Stimulated activated CD4-positive, alpha-beta T cell treated with anti-CD3 and anti-CD28 coated beads, TNF-alpha, amount 100 ng/mL, for 24 hours (primary cell): ENCODE results near the gene AAK1.
"Not testable (repeated sequence)": the region's sequence is repeated elsewhere in the genome, so short reads cannot be mapped to it uniquely, and the experiment has no call there.

Experiments
- DNase-seq, 3 experiments: peaks; one replicate each; pipeline ENCODE4 v3.0.0-alpha.2; 2020; ENCODE audit warnings: low read depth in 3 of 3

Gene AAK1

DNA sequence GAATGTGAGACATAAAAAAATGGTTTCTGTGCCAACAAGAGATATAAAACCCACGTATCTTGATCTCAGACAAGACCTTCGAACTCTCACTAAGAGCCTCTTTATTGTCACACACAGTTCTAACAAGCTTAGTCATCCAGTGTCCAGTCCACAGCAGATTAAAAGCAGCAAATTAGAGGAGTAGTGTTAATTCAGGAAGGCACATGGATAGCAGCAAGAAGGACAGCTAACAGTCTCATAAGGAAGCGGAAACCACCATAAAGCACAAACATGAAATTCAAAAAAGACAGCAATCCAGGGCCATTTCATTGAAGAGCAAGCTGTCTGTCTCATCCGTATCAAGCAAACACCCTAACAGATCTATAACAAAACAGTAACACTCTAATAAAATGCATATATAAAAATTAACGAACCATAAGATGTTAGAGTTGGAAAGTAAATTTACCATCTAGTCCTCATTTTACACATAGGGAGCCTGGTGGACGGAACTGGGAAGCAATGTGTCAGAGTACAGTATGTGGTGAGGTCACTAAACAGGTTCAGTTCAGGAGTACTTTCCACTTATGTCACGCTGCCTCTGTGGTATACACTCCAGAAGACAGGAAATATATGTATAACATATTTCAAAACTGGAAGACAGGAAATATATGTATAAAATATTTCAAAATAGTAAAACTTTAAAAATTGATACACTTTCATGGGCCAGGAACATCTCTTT lies 18.3 kb downstream of the AAK1 start:
- DNase-seq: no peak

DNA sequence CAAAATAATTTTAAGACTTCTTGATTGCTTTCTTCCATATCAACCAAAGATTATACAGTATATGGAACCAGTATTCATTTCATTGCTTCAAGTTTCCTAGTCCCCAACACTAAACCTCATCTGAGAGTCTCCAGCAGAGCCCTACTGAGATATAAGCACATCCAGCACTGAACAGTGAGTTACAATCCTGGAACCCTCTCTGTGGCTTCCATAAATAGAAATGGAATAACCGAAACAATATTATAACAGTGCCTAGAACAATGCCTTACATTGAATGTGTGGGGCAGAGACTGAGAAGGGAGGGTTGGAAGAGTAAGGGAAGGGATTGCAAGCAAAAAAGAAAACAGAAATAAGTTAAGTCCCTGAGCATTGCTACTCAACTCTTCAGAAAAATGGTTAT lies 18.9 kb downstream of the AAK1 start:
- DNase-seq: no peak

DNA sequence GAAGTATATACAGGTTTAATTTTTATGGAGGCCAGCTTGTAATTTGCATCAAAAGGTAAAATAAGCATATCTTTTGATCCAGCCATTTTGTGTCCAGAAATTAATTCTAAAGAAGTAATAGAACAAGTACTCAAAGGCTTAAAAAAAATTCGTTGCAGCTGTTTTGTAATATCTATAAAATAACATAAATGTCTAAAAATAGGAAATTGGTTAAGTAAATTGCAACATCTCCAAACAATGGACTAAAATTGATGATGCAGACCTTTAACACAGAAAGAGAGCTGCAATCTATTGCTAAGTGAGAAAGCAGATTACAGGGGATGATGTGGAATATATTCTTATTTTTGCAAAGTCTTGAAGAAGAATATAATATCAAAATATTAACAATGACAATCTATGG lies 19.4 kb downstream of the AAK1 start:
- DNase-seq: no peak

DNA sequence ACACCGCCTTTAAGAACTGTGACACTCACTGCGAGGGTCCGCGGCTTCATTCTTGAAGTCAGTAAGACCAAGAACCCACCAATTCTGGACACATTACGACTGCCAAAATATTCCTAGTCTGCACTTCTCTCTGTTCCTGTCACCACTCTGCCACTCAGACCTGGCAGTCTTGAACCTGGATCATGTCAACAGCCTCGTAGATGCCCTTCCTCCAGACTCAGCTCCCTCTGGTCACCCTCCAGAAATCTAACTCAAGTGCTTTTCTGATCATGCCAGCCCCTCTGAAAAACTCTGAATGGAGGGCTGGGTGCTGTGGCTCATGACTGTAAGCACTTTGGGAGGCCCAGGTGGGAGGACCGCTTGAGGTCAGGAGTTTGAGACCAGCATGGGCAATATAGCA lies 20.3 kb downstream of the AAK1 start:
- DNase-seq: no peak

DNA sequence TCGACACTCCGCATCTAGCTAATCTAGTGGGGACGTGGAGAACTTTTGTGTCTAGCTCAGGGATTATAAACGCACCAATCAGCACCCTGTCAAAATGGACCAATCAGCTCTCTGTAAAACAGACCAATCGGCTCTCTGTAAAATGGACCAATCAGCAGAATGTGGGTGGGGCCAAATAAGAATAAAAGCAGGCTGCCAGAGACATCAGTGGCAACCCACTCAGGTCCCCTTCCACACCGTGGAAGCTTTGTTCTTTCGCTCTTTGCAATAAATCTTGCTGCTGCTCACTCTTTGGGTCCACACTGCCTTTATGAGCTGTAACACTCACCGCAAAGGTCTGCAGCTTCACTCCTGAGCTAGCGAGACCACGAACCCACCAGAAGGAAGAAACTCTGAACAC lies 20.7 kb downstream of the AAK1 start:
- DNase-seq: not testable (repeated sequence)

DNA sequence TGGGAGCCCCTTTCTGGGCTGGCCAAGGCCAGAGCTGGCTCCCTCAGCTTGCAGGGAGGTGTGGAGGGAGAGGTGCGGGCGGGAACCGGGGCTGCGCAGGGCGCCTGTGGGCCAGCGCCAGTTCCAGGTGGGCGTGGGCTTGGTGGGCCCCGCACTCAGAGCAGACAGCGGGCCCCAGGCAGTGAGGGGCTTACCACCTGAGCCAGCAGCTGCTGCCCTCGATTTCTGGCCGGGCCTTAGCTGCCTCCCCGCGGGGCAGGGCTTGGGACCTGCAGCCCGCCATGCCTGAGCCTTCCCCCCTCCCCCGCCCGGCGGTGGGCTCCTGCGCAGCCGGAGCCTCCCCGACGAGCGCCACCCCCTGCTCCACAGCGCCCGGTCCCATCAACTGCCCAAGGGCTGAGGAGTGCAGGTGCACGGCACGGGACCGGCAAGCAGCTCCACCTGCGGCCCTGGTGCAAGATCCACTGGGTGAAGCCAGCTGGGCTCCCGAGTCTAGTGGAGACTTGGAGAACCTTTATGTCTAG lies 21.5 kb downstream of the AAK1 start:
- DNase-seq: not testable (repeated sequence)

DNA sequence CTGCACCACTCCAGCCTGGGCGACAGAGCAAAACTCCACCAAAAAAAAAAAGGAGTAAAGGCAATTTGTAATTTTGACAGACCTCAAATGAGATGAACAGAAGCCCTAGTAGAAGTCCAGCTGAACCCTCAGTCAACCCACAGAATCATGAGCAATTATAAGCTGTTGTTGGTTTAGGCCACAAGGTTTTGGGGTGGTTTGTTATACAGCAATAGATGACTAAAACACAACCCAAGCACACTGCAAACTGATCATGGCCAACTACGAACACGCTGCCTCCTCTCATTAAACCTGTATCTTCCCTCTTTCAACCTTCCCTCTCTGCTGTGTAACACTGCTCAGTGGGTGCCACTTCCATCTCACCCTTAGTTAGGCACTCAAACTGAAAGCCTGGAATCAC lies 22.1 kb downstream of the AAK1 start:
- no peak for DNase-seq

DNA sequence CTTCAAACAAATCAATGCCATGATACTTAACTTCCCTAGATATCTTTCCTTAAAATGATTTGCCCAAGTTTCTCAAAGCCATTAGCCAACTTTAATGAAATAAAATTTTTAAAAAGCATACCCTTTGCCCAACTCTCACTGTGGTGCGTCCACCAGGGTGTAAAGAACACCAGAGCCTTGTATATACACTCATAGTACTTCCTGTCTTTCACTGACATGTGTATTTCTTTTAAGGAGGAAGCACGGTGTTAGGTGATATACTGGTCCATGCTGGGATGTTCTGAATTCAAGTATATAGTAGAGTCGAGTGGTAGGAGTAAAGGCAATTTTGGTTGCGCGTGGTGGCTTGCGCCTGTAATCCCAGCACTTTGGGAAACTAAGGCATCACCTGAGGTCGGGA lies 22.7 kb downstream of the AAK1 start:
- DNase-seq: no peak

DNA sequence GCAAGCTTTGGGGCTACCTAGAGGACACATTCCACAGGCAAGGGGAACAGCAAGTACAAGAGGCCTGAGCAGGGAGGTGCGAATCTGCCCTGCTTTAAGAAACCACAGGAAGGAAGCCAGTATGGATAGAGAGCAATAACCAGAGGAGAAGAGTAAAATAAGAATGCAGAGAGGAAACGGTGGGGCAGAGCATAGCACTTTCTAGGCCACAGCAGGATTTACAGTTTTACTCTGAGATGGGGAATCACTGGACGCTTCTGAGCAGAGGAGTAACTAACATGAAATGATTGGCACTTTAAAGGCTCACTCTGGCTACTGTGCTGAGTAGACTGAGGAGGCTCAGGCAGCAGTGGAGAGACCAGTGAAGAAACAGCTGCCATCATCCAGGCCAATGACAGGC lies 23.8 kb downstream of the AAK1 start:
- no peak for DNase-seq

DNA sequence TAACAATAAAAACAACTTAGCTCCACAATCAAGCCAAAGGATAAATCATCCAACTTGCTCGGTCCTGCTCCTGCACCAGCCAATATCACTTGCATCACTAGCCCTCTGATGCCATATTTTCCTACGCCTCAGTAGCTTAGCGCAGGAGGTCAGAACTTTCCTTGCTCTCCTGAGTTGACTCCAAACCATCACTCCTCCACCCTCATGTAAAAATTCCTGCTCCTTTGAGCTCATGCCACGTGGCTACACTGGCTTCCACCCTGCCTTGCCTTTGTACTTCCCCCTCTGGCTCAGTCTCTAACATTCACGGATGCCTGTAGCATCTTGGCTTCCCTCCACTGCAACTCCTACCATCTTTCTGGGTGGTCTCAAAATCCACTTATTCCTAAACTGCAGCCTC lies 25.2 kb downstream of the AAK1 start:
- DNase-seq: no peak

DNA sequence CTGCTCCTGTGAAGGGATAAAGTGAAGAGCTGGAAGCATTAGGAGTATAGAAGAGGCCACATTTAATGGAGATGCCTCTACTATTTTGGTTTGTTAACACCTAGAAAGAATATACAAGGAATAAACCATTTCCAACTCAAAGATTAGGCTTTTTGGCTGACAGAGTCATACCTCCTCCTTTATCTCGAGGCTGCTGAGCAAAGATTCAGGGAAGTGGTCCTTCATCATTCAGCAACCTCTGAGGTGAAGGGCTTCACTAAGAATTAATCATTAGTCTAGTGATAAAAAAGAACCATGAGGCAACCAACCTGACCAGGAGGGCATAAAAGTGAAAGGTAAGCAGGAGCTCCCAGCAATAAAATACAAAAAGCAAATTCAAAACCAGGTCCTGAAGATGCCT lies 25.8 kb downstream of the AAK1 start:
- DNase-seq: no peak

DNA sequence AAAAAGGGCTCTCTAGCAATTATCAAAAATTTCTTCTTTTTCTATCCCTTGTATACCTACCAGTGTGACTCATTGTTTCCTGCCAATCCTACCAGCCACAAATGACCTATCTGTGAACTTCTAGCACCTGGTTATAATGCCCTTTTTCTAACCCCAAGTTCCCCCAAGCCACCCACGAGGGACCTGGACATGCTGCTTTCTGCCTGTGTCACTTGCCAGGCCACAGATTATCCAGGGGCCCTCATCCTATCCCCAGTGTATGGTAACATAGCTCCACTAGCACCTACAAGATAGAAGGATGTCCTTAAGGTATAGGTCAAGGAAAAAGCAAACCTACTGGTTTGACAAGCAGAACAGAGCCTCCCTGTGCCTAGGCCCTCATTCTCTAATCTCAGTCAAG lies 26.8 kb downstream of the AAK1 start:
- peak in 2 of 3 experiments; percentile 25 to 38 for DNase-seq

DNA sequence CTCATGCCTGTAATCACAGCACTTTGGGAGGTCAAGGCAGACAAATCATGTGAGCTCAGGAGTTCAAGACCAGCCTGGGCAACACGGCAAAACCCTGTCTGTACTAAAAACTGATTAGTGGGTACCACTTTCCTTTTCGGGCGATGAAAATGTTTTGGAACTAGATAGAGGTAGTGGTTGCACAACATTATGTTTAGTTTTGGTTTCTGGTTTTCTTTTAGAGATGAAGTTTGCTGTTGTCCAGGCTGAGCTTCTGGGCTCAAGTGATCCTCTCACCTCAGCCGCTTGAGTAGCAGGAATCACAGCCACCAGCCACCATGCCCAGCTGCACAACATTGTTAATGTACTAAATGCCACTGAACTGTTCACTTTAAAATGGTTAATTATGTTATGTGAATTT lies 27.6 kb downstream of the AAK1 start:
- no peak for DNase-seq

DNA sequence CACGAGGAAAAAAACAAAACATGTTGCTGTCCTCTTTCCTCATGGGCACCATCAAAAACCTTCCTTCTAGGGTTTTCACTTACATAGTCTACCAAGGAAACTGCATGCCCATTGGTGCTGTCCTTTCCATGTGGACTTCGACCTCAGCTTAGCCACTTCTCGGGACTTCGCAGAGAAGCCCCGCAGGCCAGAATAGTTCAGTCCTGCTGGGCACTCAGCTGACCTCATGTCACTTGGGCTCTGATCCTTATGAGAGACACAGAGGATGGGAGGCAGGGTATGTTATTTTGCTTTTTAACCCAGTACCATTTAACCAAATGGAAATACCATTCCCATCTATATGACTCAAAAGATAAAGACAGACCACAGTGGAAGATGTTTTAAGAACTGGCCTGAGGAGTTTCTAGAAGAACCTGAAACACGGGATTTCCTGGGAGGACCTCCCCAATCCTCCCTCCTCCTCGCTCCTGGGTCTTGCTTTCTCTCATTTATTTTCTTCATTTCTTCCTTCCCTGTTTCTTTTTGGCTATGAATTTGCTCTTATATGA lies 28.4 kb downstream of the AAK1 start:
- DNase-seq: no peak

DNA sequence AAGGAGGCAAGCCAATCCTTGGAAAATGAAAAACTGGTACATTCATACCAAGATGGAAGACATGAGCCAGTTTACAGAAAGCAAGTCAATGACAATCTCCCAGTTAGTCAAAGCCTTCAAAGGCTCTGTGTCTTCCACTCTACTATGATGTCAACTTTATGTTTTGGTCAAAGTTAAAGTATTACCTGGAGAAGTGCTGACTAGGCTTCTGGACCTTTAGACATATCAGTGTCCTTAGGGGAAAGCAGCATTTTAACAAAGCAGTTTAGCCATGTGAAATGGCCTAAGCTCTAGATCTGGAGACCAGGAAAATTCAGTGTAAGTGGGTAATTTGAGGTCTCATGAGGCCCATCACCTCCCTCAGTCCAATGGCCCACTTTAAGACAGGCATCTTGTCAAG lies 30.8 kb downstream of the AAK1 start:
- DNase-seq: no peak

DNA sequence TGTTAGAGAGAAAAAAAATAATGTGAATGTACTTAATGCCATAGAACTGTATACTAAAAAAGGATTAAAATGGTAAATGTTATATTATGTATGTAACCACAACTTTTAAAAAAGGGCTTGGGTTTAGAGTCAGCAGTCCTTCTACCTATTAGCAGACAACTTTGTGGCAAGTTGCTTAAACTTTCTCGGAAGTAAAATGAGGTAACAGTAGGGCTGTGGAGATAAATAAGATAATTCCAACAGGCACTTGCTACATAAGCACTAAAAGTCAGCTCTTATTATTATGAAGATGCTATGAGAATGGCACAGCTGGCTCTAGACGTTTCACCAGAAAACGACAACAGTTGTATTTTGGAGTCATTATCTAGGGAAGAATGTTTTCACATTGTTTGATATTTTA lies 31.3 kb downstream of the AAK1 start:
- no peak for DNase-seq

DNA sequence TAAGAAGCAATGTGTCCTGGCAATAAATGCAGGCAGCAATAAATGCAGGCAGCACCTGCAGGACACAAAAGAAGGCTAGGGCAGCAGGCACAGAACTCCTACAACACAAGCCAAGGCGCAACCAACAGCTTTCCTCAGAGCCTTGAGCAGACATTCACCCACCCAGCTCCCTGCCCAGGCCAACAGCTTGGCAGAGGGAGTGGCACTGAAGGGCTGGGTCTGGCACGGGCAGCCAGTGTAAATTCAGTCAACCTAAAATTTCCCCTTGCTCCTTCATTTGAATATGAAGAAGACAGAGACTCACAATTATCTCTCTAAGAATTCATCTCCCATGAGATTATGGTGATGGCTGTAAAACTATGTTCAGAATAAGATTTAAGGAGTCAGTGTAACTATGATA lies 35.4 kb downstream of the AAK1 start:
- DNase-seq: no peak

DNA sequence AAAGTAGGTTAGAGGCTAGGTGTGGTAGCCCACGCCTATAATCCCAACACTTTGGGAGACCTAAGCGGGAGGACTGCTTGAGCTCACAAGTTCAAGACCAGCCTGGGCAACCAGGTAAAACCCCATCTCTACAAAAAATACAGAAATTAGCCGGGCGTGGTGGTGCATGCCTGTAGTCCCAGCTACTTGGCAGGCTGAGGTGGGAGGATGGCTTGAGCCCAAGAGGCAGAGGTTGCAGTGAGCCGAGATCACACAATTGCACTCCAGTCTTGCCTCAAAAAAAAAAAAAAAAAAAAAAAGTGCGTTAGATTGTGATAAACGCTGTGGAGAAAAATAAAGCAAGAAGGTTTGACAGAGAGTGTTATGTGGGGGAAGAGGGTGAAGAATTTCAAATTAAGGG lies 36.8 kb downstream of the AAK1 start:
- DNase-seq: not testable (repeated sequence)

DNA sequence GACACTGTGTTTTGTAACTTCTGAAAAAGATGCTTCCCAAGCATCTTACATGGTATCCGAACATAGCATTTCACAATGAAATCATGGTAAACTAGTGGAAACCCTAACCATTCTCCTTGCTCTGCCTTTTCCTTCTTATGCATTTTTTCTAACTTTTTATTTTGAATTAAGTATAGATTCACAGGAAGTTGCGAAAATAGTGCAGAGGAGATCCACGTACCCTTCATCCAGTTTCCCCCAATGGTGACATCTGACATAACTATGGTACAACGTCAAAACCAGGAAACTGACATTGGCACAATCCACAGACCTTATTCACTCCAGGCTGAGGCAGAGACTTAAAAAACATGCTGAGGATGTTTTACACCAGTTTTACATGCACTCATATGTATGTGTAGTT lies 38.3 kb downstream of the AAK1 start:
- no peak for DNase-seq

DNA sequence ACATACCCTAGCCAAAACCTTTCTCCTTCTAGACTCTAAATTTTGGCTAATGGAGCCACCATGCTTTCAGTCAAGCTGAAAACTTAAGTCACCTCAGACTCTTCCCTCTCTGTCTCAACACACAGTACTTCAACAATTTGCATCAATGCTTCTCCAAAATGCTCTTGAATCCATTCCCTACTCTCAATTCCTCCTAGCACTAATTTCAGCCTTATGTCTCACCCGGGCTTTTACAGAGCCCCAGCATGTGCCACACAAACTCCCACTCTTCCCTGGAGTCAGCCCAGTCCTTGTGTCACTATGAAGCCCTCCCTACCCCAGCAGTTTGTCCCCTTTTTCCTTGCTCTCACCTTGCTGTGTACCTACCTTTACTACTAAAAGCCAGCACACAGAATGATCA lies 38.7 kb downstream of the AAK1 start:
- DNase-seq: no peak

DNA sequence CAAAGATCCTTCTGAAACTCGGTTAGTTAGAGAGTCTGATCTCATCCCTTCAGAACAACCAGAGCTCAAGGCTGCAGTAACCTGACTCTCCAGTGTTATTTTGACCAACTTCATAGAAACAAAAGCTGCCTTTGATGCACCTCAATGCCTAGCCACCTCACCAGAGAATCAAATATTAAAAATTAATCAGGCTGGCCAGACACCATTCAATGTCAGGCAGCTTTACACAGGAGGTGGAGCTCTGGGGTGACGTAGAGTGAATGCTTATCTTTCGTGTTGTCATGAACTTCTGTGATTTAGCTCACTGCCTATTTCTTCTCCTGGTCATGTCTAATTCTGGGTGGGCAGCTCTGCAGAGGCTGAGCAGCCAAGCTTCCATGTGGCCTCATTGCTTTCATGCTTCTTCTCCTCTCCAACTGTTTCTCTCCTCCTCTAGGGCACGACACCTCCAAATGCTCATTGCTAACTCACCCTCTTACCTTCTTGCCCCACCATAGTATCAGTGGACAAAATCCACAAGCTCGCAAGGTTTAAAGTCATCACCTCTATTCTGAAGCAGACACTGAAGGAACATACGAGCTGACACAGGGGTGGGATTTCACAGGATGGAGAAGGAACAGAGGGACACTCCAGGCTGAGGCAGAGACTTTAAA lies 39.4 kb downstream of the AAK1 start:
- DNase-seq: no peak

DNA sequence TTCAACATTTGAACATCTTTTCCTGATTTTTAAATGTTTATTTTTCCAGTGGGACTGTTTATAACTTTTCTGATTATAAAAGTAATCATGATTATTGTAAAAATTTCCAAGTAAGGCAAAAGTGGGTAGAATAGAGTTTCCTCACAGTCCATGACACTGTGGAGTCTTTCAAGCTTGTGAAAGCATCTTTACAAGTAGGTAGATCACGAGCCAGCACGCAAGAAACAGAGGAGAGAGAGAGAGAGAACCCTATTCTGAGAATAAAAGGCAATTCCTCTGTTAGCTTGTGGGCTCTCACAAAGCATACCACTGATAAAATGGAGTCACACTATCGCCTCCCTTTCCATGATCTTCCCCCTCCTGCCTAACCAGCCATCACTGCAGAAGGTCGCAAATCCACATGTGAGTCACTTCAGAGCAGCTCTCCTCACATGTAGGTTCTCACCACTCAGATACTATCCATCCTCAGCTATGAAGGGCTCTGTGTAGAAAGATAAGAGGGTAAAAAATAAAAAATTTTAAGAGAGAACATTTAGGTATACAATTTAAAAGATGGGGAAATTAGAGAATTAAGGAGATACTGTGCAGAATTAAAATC lies 40.3 kb downstream of the AAK1 start:
- no peak for DNase-seq

DNA sequence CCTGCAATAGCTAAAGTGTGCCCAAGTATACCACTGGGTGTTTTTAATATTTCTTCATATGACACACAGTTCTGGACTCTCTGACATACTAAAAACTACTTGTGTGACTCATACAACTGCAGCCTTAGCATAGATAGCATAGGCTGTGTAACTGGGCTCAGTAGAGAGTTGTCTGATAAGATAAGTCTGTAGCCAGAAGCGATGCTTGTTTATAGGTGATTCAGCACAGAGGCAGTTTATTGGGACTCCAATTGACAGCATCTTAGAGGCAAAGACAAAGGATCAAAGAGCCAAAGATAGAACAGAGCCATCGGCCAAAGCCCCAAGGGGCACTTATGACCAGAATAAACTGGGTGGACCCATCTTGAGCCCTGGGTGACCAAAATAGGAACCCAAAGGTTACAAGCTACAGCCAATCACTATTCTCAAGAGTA lies 42.3 kb downstream of the AAK1 start:
- no peak for DNase-seq
